Esophagus squamous epithelium (tissue), 5 donors: ENCODE results near the gene ZNF609. TPM values are rescaled to one million over a fixed set of nuclear protein-coding genes. Genes with fewer than 3 reads are reported as not detected.
"Not testable (repeated sequence)": the region's sequence is repeated elsewhere in the genome, so short reads cannot be mapped to it uniquely, and the experiment has no call there.

Experiments used
- DNase-seq: peaks from one replicate; lab custom pipeline; 2025; lab: John Stamatoyannopoulos, UW
- H3K27ac ChIP-seq, 4 donors: fragments of 200-600 bp; sonication (generic); one replicate each; pipeline ENCODE4 v1.5.1; 2016 to 2019; ENCODE audit warnings: mild to moderate bottlenecking in 1 of 4
- H3K27me3 ChIP-seq, 4 donors: fragments of 200-600 bp; sonication (generic); 1 replicate in 3 of 4; 2 replicates in 1 of 4; pipeline versions ENCODE4 v1.5.1 to v1.6.0; 2017 to 2021; ENCODE audit warnings: antibody characterized with exemption in 1 of 4
- H3K36me3 ChIP-seq, 3 donors: fragments of 200-600 bp; sonication (generic); one replicate each; pipeline ENCODE4 v1.5.1; 2016 to 2019
- H3K4me1 ChIP-seq, 3 donors: fragments of 200-600 bp; sonication (generic); one replicate each; pipeline ENCODE4 v1.5.1; 2017 to 2019
- H3K4me3 ChIP-seq, 4 donors: fragments of 200-600 bp; sonication (generic); 1 replicate in 3 of 4; 2 replicates in 1 of 4; pipeline ENCODE4 v1.5.1; 2016 to 2019; ENCODE audit warnings: mild to moderate bottlenecking in 2 of 4, moderate library complexity in 1 of 4
- H3K9me3 ChIP-seq, 3 donors: fragments of 200-600 bp; sonication (generic); one replicate each; pipeline ENCODE4 v1.5.1; 2016 to 2019
- CTCF ChIP-seq, 6 experiments: fragments of 450-650 bp in 4 of 6; fragments of 200-600 bp in 2 of 6; sonication (generic) in 2 of 6; IDR thresholded peaks; one replicate each; pipeline ENCODE4 v1.5.1; 2016 to 2019; ENCODE audit warnings: antibody characterized with exemption in 6 of 6, mild to moderate bottlenecking in 4 of 6, moderate library complexity in 4 of 6
- POLR2A ChIP-seq, 4 donors: fragments of 450-650 bp; IDR thresholded peaks; one replicate each; pipeline ENCODE4 v1.6.1; 2017; ENCODE audit warnings: antibody characterized with exemption in 4 of 4, mild to moderate bottlenecking in 4 of 4, moderate library complexity in 3 of 4
- WGBS, 2 donors: methylation state at CpG; one replicate each; pipeline ENCODE4 v1.1.5; 2018; 5-methylcytosine and 5-hydroxymethylcytosine counted together
- intact Hi-C: fragments of 100-400 bp; cut with DNase I; formaldehyde crosslinking; loops from one replicate; pipeline ENCODE4 v1.15.0; 2022
- total RNA-seq, 4 donors: library from RNA; depleted of rRNA; stranded (reverse); fragments of >200 nt; gene quantifications; one replicate each; pipeline ENCODE4 v1.1.0, GENCODE V29; 2016
- donor health status: DM: yes; HTN: yes; CAD: no.

The ZNF609 gene
- total RNA-seq, 4 donors from 2014 or later: 10.2 to 25.2 (median 13.8) TPM

- Histone ChIP-seq H3K27me3 (no peaks in the 10 kb centered on the region), H3K4me1 (peaks cover 5 to 49% (median 22%) of the 10 kb centered on the region in 3 donors), H3K4me3 (peak overlapping the region in 1 of 4 donors; percentile 16), H3K27ac (no peak overlapping the region), H3K9me3 (no peaks in the 10 kb centered on the region), H3K36me3 (no peaks in the 10 kb centered on the region)
- TF ChIP-seq CTCF (IDR thresholded peaks at IDR 0.05): no peak
- no peak for TF ChIP-seq POLR2A (IDR thresholded peaks at IDR 0.05)
- WGBS, 2 donors: 20 to 40% methylated on average over 1 of the region's 1 CpG
- DNase-seq: no peak
- intact Hi-C loops: no loop called here
These were observed 137.1 kb downstream of the ZNF609 start for GRCh38 chr15:64597477-64597822.

- no peaks in the 10 kb centered on the region for H3K27me3 ChIP-seq
- intact Hi-C loops: no loop called here
- no peak overlapping the region for H3K27ac ChIP-seq
- TF ChIP-seq POLR2A (IDR thresholded peaks at IDR 0.05) (no peak), CTCF (IDR thresholded peaks at IDR 0.05) (no peak)
- H3K36me3 ChIP-seq: no peaks in the 10 kb centered on the region
- H3K4me3 ChIP-seq: no peak overlapping the region
- no peaks in the 10 kb centered on the region for H3K9me3 ChIP-seq
- peaks cover 5 to 45% (median 20%) of the 10 kb centered on the region in 3 donors for H3K4me1 ChIP-seq
- DNase-seq: no peak
These were observed 138.8 kb downstream of the ZNF609 start for GRCh38 chr15:64599226-64599625.

GRCh38 chr15:64599716-64600115, 139.3 kb downstream of the ZNF609 start:
- Histone ChIP-seq H3K27me3 (no peaks in the 10 kb centered on the region), H3K4me3 (no peak overlapping the region), H3K27ac (no peak overlapping the region), H3K36me3 (no peaks in the 10 kb centered on the region), H3K9me3 (no peaks in the 10 kb centered on the region), H3K4me1 (peaks cover 5 to 42% (median 20%) of the 10 kb centered on the region in 3 donors)
- no peak for DNase-seq
- intact Hi-C loops: no loop called here
- TF ChIP-seq POLR2A (IDR thresholded peaks at IDR 0.05) (no peak), CTCF (IDR thresholded peaks at IDR 0.05) (no peak)
- 0 to 23% methylated on average over 2 of the region's 2 CpGs for WGBS, 2 donors

GRCh38 chr15:64600794-64601193, 140.4 kb downstream of the ZNF609 start:
- Histone ChIP-seq H3K27ac (no peak overlapping the region), H3K4me1 (peaks cover 5 to 42% (median 20%) of the 10 kb centered on the region in 3 donors), H3K4me3 (no peak overlapping the region), H3K36me3 (no peaks in the 10 kb centered on the region), H3K27me3 (no peaks in the 10 kb centered on the region), H3K9me3 (no peaks in the 10 kb centered on the region)
- TF ChIP-seq POLR2A (IDR thresholded peaks at IDR 0.05): no peak
- TF ChIP-seq CTCF (IDR thresholded peaks at IDR 0.05): no peak
- WGBS, 2 donors: 93 to 94% methylated on average over 1 of the region's 1 CpG
- DNase-seq: no peak
- intact Hi-C loops: no loop called here

GRCh38 chr15:64604319-64604718, 143.9 kb downstream of the ZNF609 start:
- intact Hi-C loops: no loop called here
- TF ChIP-seq CTCF (IDR thresholded peaks at IDR 0.05) (no peak), POLR2A (IDR thresholded peaks at IDR 0.05) (no peak)
- no peaks in the 10 kb centered on the region for H3K9me3 ChIP-seq
- no peak overlapping the region for H3K27ac ChIP-seq
- peaks cover 0 to 21% (median 5%) of the 10 kb centered on the region in 3 donors for H3K4me1 ChIP-seq
- H3K4me3 ChIP-seq: no peak overlapping the region
- no peaks in the 10 kb centered on the region for H3K36me3 ChIP-seq
- DNase-seq: no peak
- H3K27me3 ChIP-seq: no peaks in the 10 kb centered on the region

GRCh38 chr15:64607416-64607815, 147.0 kb downstream of the ZNF609 start:
- H3K4me3 ChIP-seq, H3K27me3 ChIP-seq, DNase-seq, intact Hi-C loops, H3K36me3 ChIP-seq, H3K27ac ChIP-seq, H3K9me3 ChIP-seq: not testable (repeated sequence)
- 88 to 100% methylated on average over 6 of the region's 6 CpGs for WGBS, 2 donors
- peaks cover 0 to 22% (median 9%) of the 10 kb centered on the region in 3 donors for H3K4me1 ChIP-seq
